HepG2 (cell line): ENCODE measurements around the gene LASP1. TPM values are rescaled to one million over a fixed set of nuclear protein-coding genes. Genes with fewer than 3 reads are reported as not detected.

Source experiments
- ARID4A ChIP-seq: sonication (generic); formaldehyde crosslinking; IDR thresholded peaks from 2 replicates; pipeline ENCODE4 v1.5.0; 2020; ENCODE audit warnings: mild to moderate bottlenecking, missing genetic modification reagents, borderline replicate concordance
- ARNT2 ChIP-seq: sonication (generic); formaldehyde crosslinking; IDR thresholded peaks from 2 replicates; pipeline ENCODE4 v1.8.0; 2022; ENCODE audit warnings: mild to moderate bottlenecking, low read depth, missing genetic modification reagents, moderate library complexity
- ATF5 ChIP-seq: sonication (generic); formaldehyde crosslinking; IDR thresholded peaks from 2 replicates; pipeline ENCODE4 v1.4.0; 2020; ENCODE audit warnings: mild to moderate bottlenecking, low read depth, missing genetic modification reagents
- FOSL2 ChIP-seq: sonication (generic); formaldehyde crosslinking; IDR thresholded peaks from 2 replicates; pipeline ENCODE4 v1.4.0; 2020; ENCODE audit warnings: missing genetic modification reagents
- GATAD2A ChIP-seq: IDR thresholded peaks from 2 replicates; pipeline ENCODE4 v1.6.1; 2016
- IKZF1 ChIP-seq: fragments of 450-650 bp; IDR thresholded peaks from 2 replicates; pipeline ENCODE4 v1.7.1; 2016
- MAFF ChIP-seq: IDR thresholded peaks from 2 replicates; pipeline ENCODE4 v1.6.1; 2011; ENCODE audit warnings: low read depth, low read length, improper control_type of control experiment
- MAFG ChIP-seq: sonication (generic); formaldehyde crosslinking; IDR thresholded peaks from 2 replicates; pipeline ENCODE4 v1.5.1; 2020; ENCODE audit warnings: mild to moderate bottlenecking, missing genetic modification reagents
- MBNL3 ChIP-seq: fragments of 250-450 bp; sonication (Bioruptor Pico); conservative IDR thresholded peaks from 2 replicates; pipeline ENCODE4 v1.8.0; 2022; ENCODE audit warnings: mild to moderate bottlenecking, inconsistent platforms
- MTA1 ChIP-seq: sonication (generic); formaldehyde crosslinking; IDR thresholded peaks from 2 replicates; pipeline ENCODE4 v1.4.0; 2020; ENCODE audit warnings: missing genetic modification reagents, mild to moderate bottlenecking, borderline replicate concordance
- MXI1 ChIP-seq: IDR thresholded peaks from 3 replicates; pipeline ENCODE4 v1.6.1; 2012; ENCODE audit warnings: low read depth, low read length, inconsistent platforms, borderline replicate concordance
- MZF1 ChIP-seq: sonication (generic); formaldehyde crosslinking; IDR thresholded peaks from 2 replicates; pipeline ENCODE4 v1.8.1; 2023; ENCODE audit warnings: mild to moderate bottlenecking, missing genetic modification reagents, borderline replicate concordance
- NFRKB ChIP-seq: fragments of 450-650 bp; IDR thresholded peaks from 2 replicates; pipeline ENCODE4 v1.6.1; 2017
- RBM22 ChIP-seq: fragments of 200-400 bp; formaldehyde crosslinking; optimal IDR thresholded peaks from 2 replicates; pipeline ENCODE3; 2017; ENCODE audit warnings: mild to moderate bottlenecking, low read length, moderate library complexity
- RELA ChIP-seq: sonication (generic); formaldehyde crosslinking; IDR thresholded peaks from 2 replicates; pipeline ENCODE4 v1.4.0; 2020; ENCODE audit warnings: missing genetic modification reagents
- RFX5 ChIP-seq: IDR thresholded peaks from 2 replicates; pipeline ENCODE4 v1.6.1; 2011; ENCODE audit warnings: low read depth, low read length, improper control_type of control experiment
- RFXAP ChIP-seq: sonication (generic); formaldehyde crosslinking; IDR thresholded peaks from 2 replicates; pipeline ENCODE4 v1.4.0; 2020; ENCODE audit warnings: missing genetic modification reagents, borderline replicate concordance
- SALL1 ChIP-seq: sonication (generic); formaldehyde crosslinking; IDR thresholded peaks from 2 replicates; pipeline ENCODE4 v1.8.0; 2022; ENCODE audit warnings: mild to moderate bottlenecking, missing genetic modification reagents
- SIN3A ChIP-seq: IDR thresholded peaks from 2 replicates; pipeline ENCODE4 v1.6.1; 2011; ENCODE audit warnings: low read depth, mild to moderate bottlenecking, control low read depth, low read length, borderline replicate concordance
- TCF12 ChIP-seq, 2 experiments: fragments of 450-650 bp in 1 of 2; sonication (generic) in 1 of 2; formaldehyde crosslinking in 1 of 2; IDR thresholded peaks; 2 replicates each; pipeline versions ENCODE4 v1.6.1 to v1.8.0; 2017 to 2022; ENCODE audit warnings: antibody characterized with exemption in 1 of 2, mild to moderate bottlenecking in 1 of 2, missing genetic modification reagents in 1 of 2, moderate library complexity in 1 of 2
- ZNF382 ChIP-seq: sonication (generic); formaldehyde crosslinking; IDR thresholded peaks from 2 replicates; pipeline ENCODE4 v1.5.0; 2020; ENCODE audit warnings: missing genetic modification reagents, mild to moderate bottlenecking, borderline replicate concordance
- ZNF383 ChIP-seq: sonication (generic); formaldehyde crosslinking; IDR thresholded peaks from 2 replicates; pipeline ENCODE4 v1.4.0; 2020; ENCODE audit warnings: missing genetic modification reagents, mild to moderate bottlenecking, borderline replicate concordance
- polyA plus RNA-seq, 8 experiments: library from polyadenylated mRNA; depleted of rRNA in 3 of 8; stranded (reverse) in 7 of 8; unstranded in 1 of 8; fragments of >200 nt; fragmentation: Illumina TruSeq in 4 of 8; extraction: Trizol in 4 of 8; gene quantifications; 2 replicates each; pipeline versions ENCODE4 v1.2.1 to v1.2.3, GENCODE V29; 2011 to 2016; ENCODE audit warnings: low read depth in 4 of 8, missing spikeins in 1 of 8, mixed read lengths in 1 of 8; ENCODE audit not compliant: insufficient read depth in 1 of 8
- total RNA-seq, 5 experiments: library from RNA; depleted of rRNA; stranded (reverse); fragments of >200 nt; fragmentation: Illumina TruSeq; extraction: Trizol; gene quantifications; 2 replicates each; pipeline ENCODE4 v1.2.3, GENCODE V29; 2016; ENCODE audit warnings: low read depth in 1 of 5
- TF ChIP-seq, protein P1 (sequence below): sonication (generic); formaldehyde crosslinking; IDR thresholded peaks from 2 replicates; pipeline ENCODE4 v1.4.0; 2020; ENCODE audit warnings: mild to moderate bottlenecking, missing genetic modification reagents, borderline replicate concordance
- TF ChIP-seq, protein P2 (sequence below): IDR thresholded peaks from 2 replicates; pipeline ENCODE4 v1.6.1; 2016; ENCODE audit warnings: control low read depth

The LASP1 gene
- total and polyA plus RNA-seq, 2 of the 13 experiments (the other 11 are each of a cell fraction or from before 2014, with no cell fraction given) = 70.1 to 97.0 TPM

DNA sequence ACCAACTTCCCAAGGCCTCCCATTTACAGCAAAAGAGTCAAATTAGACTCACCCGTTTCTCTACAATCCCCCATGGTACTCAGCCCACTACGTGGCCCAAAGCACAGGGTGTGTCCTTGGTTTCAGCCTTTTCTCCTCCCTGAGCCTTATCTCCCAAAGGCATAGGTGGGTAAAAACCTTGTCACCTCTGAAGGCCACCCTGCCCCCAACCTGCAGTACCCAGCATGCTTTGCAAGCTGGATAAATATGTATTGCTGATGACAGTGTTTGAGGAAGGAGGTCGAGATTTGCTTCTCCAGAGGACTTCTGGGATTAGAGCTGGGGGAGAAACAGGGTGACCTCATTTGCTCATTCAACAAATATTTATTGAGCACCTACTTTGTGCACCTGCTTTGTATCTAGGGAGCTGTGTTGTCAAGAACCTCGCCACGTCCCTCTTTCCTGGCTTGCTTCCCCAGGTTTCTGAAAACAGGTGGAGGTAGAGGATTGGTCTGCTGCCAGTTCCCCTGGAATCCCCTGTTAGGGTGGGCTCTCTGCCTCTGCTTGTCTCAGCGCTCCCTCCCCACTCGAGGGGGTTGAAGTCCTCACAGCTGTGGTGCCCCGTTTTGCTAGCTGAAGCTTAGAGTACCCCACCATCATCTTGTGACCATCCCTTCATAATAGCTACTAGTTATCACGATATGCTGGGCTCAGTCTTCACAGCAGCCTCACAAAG lies 3.0 kb downstream of the LASP1 start (continued):
- TF ChIP-seq, protein P1, sequence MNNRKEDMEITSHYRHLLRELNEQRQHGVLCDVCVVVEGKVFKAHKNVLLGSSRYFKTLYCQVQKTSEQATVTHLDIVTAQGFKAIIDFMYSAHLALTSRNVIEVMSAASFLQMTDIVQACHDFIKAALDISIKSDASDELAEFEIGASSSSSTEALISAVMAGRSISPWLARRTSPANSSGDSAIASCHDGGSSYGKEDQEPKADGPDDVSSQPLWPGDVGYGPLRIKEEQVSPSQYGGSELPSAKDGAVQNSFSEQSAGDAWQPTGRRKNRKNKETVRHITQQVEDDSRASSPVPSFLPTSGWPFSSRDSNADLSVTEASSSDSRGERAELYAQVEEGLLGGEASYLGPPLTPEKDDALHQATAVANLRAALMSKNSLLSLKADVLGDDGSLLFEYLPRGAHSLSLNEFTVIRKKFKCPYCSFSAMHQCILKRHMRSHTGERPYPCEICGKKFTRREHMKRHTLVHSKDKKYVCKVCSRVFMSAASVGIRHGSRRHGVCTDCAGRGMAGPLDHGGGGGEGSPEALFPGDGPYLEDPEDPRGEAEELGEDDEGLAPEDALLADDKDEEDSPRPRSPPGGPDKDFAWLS (CRISPR knock-in tag) = no peak
- TF ChIP-seq MXI1 = no peak
- TF ChIP-seq RELA (CRISPR knock-in tag) = no peak
- TF ChIP-seq MBNL3 (CRISPR knock-in tag) = no peak
- no peak; the same call in 1 of the 2 replicates for TF ChIP-seq MTA1
- TF ChIP-seq RFXAP = no peak
- peak; percentile 29; the same call in 1 of the 2 replicates for TF ChIP-seq ARID4A
- peak; percentile 60 for TF ChIP-seq MAFF
- no peak for TF ChIP-seq NFRKB
- no peak for TF ChIP-seq IKZF1
- TF ChIP-seq, protein P2, sequence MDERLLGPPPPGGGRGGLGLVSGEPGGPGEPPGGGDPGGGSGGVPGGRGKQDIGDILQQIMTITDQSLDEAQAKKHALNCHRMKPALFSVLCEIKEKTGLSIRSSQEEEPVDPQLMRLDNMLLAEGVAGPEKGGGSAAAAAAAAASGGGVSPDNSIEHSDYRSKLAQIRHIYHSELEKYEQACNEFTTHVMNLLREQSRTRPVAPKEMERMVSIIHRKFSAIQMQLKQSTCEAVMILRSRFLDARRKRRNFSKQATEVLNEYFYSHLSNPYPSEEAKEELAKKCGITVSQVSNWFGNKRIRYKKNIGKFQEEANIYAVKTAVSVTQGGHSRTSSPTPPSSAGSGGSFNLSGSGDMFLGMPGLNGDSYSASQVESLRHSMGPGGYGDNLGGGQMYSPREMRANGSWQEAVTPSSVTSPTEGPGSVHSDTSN (CRISPR knock-in tag) = no peak
- peak; percentile 88 for TF ChIP-seq SALL1 (CRISPR knock-in tag)
- no peak for TF ChIP-seq ZNF382 (CRISPR knock-in tag)
- TF ChIP-seq FOSL2 (CRISPR knock-in tag) = peak; percentile 87
- TF ChIP-seq TCF12 (IDR thresholded peaks at IDR 0.05) = no peak
- TF ChIP-seq TCF12 (CRISPR knock-in tag; IDR thresholded peaks at IDR 0.05) = no peak
- no peak for TF ChIP-seq SIN3A
- TF ChIP-seq MZF1 (CRISPR knock-in tag) = no peak
- no peak for TF ChIP-seq RBM22
- peak; percentile 85 for TF ChIP-seq GATAD2A (CRISPR knock-in tag)
- TF ChIP-seq ARNT2 (CRISPR knock-in tag) = no peak
- no peak for TF ChIP-seq ATF5
- no peak for TF ChIP-seq RFX5
- no peak for TF ChIP-seq ZNF383
- no peak for TF ChIP-seq MAFG (CRISPR knock-in tag)
